ENCODE measurements around the gene ASB13.

DNA sequence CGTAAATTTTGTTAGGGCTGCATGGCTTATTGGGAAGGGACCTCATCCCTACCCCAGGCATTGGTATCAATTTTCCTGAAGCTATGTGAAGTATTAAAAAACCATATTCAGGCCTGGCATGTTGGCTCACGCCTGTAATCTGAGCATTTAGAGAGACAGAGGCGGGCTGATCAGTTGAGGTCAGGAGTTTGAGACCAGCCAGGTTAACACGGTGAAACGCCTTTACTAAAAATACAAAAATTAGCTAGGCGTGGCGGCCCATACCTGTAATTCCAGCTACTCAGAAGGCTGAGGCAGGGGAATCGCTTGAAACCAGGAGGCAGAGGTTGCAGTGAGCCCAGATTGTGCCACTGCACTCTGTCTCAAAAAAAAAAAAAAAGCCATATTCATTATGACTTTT lies 25.4 kb upstream of the ASB13 start:
- TF ChIP-seq, protein P1, sequence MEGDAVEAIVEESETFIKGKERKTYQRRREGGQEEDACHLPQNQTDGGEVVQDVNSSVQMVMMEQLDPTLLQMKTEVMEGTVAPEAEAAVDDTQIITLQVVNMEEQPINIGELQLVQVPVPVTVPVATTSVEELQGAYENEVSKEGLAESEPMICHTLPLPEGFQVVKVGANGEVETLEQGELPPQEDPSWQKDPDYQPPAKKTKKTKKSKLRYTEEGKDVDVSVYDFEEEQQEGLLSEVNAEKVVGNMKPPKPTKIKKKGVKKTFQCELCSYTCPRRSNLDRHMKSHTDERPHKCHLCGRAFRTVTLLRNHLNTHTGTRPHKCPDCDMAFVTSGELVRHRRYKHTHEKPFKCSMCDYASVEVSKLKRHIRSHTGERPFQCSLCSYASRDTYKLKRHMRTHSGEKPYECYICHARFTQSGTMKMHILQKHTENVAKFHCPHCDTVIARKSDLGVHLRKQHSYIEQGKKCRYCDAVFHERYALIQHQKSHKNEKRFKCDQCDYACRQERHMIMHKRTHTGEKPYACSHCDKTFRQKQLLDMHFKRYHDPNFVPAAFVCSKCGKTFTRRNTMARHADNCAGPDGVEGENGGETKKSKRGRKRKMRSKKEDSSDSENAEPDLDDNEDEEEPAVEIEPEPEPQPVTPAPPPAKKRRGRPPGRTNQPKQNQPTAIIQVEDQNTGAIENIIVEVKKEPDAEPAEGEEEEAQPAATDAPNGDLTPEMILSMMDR (IDR thresholded peaks at IDR 0.05), result no peak
- TF ChIP-seq POLR2AphosphoS5 (IDR thresholded peaks at IDR 0.05; ENCODE audit: low read depth, low read length) (no peak), TCF7L2 (IDR thresholded peaks at IDR 0.05; ENCODE audit: low read depth, low read length) (no peak), SIN3A (IDR thresholded peaks at IDR 0.05; ENCODE audit: borderline replicate concordance, insufficient read depth, low read depth, low read length) (no peak)
